K562 (cell line): Measurements from ENCODE around the gene NUP210. TPM values are rescaled to one million over a fixed set of nuclear protein-coding genes. Genes with fewer than 3 reads are reported as not detected.

Source experiments
- CBX8 ChIP-seq: fragments of 200-600 bp; sonication (generic); IDR thresholded peaks from 2 replicates; pipeline ENCODE4 v1.6.1; 2012; ENCODE audit warnings: borderline replicate concordance, mixed run types, low read depth, mild to moderate bottlenecking, moderate library complexity, mixed read lengths, low read length, control low read depth, inconsistent platforms; ENCODE audit not compliant: poor library complexity, severe bottlenecking; ENCODE audit errors: extremely low read depth
- CGGBP1 ChIP-seq: fragments of 250-450 bp; sonication (Bioruptor Pico); IDR thresholded peaks from 2 replicates; pipeline ENCODE4 v1.9.0; 2021; ENCODE audit warnings: mild to moderate bottlenecking
- CHD2 ChIP-seq: IDR thresholded peaks from 2 replicates; pipeline ENCODE4 v1.6.1; 2011; ENCODE audit warnings: low read depth, low read length
- CTCFL ChIP-seq: IDR thresholded peaks from 2 replicates; pipeline ENCODE4 v1.6.1; 2011; ENCODE audit warnings: borderline replicate concordance, low read depth, mild to moderate bottlenecking, moderate library complexity, low read length; ENCODE audit not compliant: insufficient read depth, poor library complexity, severe bottlenecking
- E2F3 ChIP-seq: fragments of 250-450 bp; sonication (Bioruptor Pico); IDR thresholded peaks from 2 replicates; pipeline ENCODE4 v1.4.0; 2020; ENCODE audit warnings: mild to moderate bottlenecking
- EGR1 ChIP-seq: fragments of 450-650 bp; conservative IDR thresholded peaks from 2 replicates; pipeline ENCODE4 v1.6.1; 2017; ENCODE audit warnings: mild to moderate bottlenecking
- EWSR1 ChIP-seq: fragments of 450-650 bp; IDR thresholded peaks from 2 replicates; pipeline ENCODE4 v1.6.1; 2018; ENCODE audit warnings: borderline replicate concordance, mild to moderate bottlenecking, low read depth, moderate library complexity; ENCODE audit not compliant: partially characterized antibody
- GTF2F1 ChIP-seq: IDR thresholded peaks from 2 replicates; pipeline ENCODE4 v1.6.1; 2011; ENCODE audit warnings: low read depth, low read length, improper control_type of control experiment
- KAT2B ChIP-seq: IDR thresholded peaks from one replicate; pipeline ENCODE4 v1.6.1; 2012; ENCODE audit warnings: low read depth, mild to moderate bottlenecking, control low read depth, inconsistent platforms, low read length, moderate library complexity
- LCOR ChIP-seq: sonication (generic); formaldehyde crosslinking; IDR thresholded peaks from 2 replicates; pipeline ENCODE4 v1.8.0; 2022; ENCODE audit warnings: mild to moderate bottlenecking, missing genetic modification reagents
- MITF ChIP-seq: IDR thresholded peaks from 2 replicates; pipeline ENCODE4 v1.6.1; 2014; ENCODE audit warnings: antibody characterized with exemption
- NFATC3 ChIP-seq: fragments of 450-650 bp; IDR thresholded peaks from 2 replicates; pipeline ENCODE4 v1.6.1; 2017; ENCODE audit warnings: mild to moderate bottlenecking
- NRF1 ChIP-seq, 2 experiments: fragments of 450-650 bp; IDR thresholded peaks in 1 of 2; conservative IDR thresholded peaks in 1 of 2; 2 replicates each; pipeline ENCODE4 v1.6.1; 2014; ENCODE audit warnings: mild to moderate bottlenecking in 2 of 2
- PKNOX1 ChIP-seq: fragments of 450-650 bp; IDR thresholded peaks from 2 replicates; pipeline ENCODE4 v1.6.1; 2016
- RUNX1 ChIP-seq: sonication (generic); IDR thresholded peaks from 2 replicates; pipeline ENCODE4 v1.6.1; 2016; ENCODE audit warnings: antibody characterized with exemption, low read depth
- SOX6 ChIP-seq: fragments of 450-650 bp; IDR thresholded peaks from 2 replicates; pipeline ENCODE4 v1.6.1; 2014; ENCODE audit warnings: mild to moderate bottlenecking
- SP1 ChIP-seq: sonication (generic); formaldehyde crosslinking; IDR thresholded peaks from 2 replicates; pipeline ENCODE4 v1.8.1; 2022; ENCODE audit warnings: mild to moderate bottlenecking, missing genetic modification reagents
- TCF15 ChIP-seq: fragments of 250-450 bp; sonication (Bioruptor Pico); IDR thresholded peaks from 2 replicates; pipeline ENCODE4 v1.8.0; 2022; ENCODE audit warnings: moderate library complexity, mild to moderate bottlenecking, inconsistent platforms
- THRAP3 ChIP-seq: fragments of 450-650 bp; IDR thresholded peaks from 2 replicates; pipeline ENCODE4 v1.6.1; 2016; ENCODE audit warnings: mild to moderate bottlenecking, inconsistent platforms, borderline replicate concordance
- YBX1 ChIP-seq: fragments of 450-650 bp; IDR thresholded peaks from 2 replicates; pipeline ENCODE4 v1.7.1; 2016; ENCODE audit warnings: mild to moderate bottlenecking
- ZFP1 ChIP-seq: fragments of 450-650 bp; formaldehyde crosslinking; IDR thresholded peaks from 2 replicates; pipeline ENCODE4 v1.4.0; 2020; ENCODE audit warnings: mild to moderate bottlenecking, mixed read lengths
- ZNF146 ChIP-seq: IDR thresholded peaks from one replicate; pipeline ENCODE4 v1.6.1; 2018; ENCODE audit warnings: missing compliant biosample characterization; ENCODE audit not compliant: unreplicated experiment
- ZNF507 ChIP-seq: conservative IDR thresholded peaks from 2 replicates; pipeline ENCODE4 v1.6.1; 2017; ENCODE audit warnings: missing genetic modification characterization, missing compliant biosample characterization
- ZSCAN29 ChIP-seq: fragments of 450-650 bp; IDR thresholded peaks from 2 replicates; pipeline ENCODE4 v1.6.1; 2017
- polyA plus RNA-seq, 8 experiments: library from polyadenylated mRNA; depleted of rRNA in 4 of 8; stranded (reverse) in 5 of 8; unstranded in 3 of 8; fragments of >200 nt; fragmentation: Nextera tagmentation in 2 of 8; fragmentation: Illumina TruSeq in 1 of 8; extraction: Ambion mirVana in 2 of 8; extraction: Trizol in 1 of 8; gene quantifications; 2 replicates each; pipeline versions ENCODE4 v1.2.1 to v1.2.3, GENCODE V29; 2011 to 2014; ENCODE audit warnings: inconsistent platforms in 1 of 8, missing spikeins in 1 of 8
- total RNA-seq, 7 experiments: library from RNA; depleted of rRNA in 6 of 7; stranded (reverse); fragments of >200 nt in 6 of 7; fragmentation: Illumina TruSeq in 2 of 7; extraction: Trizol in 2 of 7; gene quantifications; 2 replicates each; pipeline versions ENCODE4 v1.2.1 to v1.2.3, GENCODE V29; 2011 to 2021; ENCODE audit warnings: low replicate concordance in 1 of 7

The NUP210 gene
- total and polyA plus RNA-seq, 9 of the 15 experiments (the other 6 are each of a cell fraction or from before 2014, with no cell fraction given): 1.2 to 138 (median 44.0) TPM

GRCh38 chr3:13420831-13421765 lies 976 bp upstream of the NUP210 start (continued):
- peak; percentile 55; the same call in 1 of the 2 replicates for TF ChIP-seq SOX6
- TF ChIP-seq LCOR: 0 out of 2 replicates have a peak, but pooled peaks have one; percentile 20
- no peak for TF ChIP-seq CHD2
- no peak for TF ChIP-seq SP1
- TF ChIP-seq MITF: peak; percentile 78; the same call in 1 of the 2 replicates
- TF ChIP-seq PKNOX1: peak; percentile 78
- TF ChIP-seq THRAP3: no peak
- TF ChIP-seq E2F3 (CRISPR knock-in tag): no peak
- no peak for TF ChIP-seq YBX1
- TF ChIP-seq RUNX1: no peak
- no peak for TF ChIP-seq EWSR1
- TF ChIP-seq TCF15 (CRISPR knock-in tag): no peak
- TF ChIP-seq KAT2B: no peak
- TF ChIP-seq GTF2F1: no peak; the same call in 1 of the 2 replicates
- no peak for TF ChIP-seq NFATC3
- TF ChIP-seq CTCFL: no peak
- no peak for TF ChIP-seq EGR1
- TF ChIP-seq NRF1 (conservative IDR thresholded peaks at IDR 0.05 in 1 of 2, IDR thresholded peaks at IDR 0.05 in 1 of 2): peak; percentile 67 to 73
- TF ChIP-seq CBX8: no peak
- TF ChIP-seq ZNF146 (CRISPR knock-in tag): no peak
- TF ChIP-seq CGGBP1 (CRISPR knock-in tag): no peak
- 0 out of 2 replicates have a peak, but pooled peaks have one; percentile 15 for TF ChIP-seq ZSCAN29
- no peak for TF ChIP-seq ZFP1
- TF ChIP-seq ZNF507 (tag): no peak
